AML-193 (cell line): ENCODE measurements around the gene DOCK4.
"Not testable (repeated sequence)": the region's sequence is repeated elsewhere in the genome, so short reads cannot be mapped to it uniquely, and the experiment has no call there.

ENCODE experiments used
- DNase-seq, 2 experiments: peaks; one replicate each; lab custom pipeline; 2025; lab: John Stamatoyannopoulos, UW

DOCK4 gene

DNA sequence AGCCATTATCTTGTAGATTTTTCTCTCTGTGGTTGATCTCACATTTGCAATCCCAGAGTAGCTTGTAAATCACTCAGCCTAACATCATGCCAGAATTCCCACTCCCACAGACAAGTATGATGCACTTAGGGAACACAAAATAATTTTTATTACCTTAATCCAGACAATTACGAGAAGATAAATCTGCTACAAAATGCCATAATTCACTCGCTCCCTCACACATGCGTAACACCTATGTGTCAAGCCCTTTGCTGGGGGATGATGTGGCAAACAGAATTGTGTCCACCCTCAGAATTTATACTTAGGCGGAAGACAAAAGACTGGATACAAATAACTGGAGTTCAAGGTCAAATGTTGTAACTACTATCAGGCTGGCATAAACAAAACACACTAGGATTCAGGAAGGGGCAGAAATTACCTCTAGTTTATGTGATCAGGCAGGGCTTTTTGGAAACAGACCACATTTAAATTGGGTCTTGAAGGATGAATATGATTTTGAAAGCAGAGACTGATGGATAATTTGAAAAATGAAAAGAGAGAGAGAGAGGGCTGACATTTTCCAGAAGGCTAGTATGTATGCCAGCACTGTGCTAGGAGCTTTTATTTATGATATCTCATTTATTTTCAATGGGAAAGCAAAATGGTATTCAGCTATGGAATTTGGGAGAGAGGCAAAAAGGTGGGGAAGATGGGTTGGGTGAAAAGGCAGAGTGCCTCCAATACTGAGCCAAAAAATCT is 69.8 kb downstream of the DOCK4 start:
- DNase-seq = no peak

DNA sequence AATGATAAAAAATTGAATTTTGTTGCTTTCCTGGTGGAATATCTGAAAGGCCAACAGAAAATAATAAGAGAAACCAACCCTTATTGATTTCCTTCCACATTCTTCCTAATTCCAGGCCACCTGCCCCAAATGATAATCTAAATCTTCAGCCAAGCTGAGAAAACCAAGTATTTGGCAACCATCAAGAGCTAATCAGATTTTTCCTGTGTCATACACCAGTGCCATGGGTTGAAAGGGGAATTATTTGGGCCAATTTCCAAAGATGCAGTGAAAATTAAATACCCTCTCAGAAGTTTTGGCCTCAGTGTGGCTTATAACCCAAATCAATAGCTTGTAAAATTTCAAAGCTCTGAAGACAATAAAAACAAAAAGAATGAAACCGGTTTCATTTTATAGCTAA is 70.4 kb downstream of the DOCK4 start:
- DNase-seq = no peak

DNA sequence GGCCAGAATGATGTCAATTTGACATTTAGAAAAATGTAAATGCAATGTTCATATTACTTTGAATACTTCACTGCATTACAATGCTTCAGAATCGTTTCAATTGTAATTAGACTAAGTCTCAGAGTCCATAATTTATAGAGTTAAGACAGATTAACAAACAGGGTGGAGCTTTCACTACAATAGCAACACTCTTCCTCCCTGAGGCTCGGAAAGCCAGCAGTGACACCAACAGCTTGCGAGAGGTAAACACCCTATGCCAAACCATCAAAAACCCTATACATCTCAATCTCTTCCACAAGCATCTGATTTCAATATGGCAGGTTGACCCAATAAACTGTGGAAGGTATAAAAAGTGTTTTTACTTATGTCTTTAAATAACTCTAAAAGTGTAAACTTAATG is 72.2 kb downstream of the DOCK4 start:
- DNase-seq = no peak

DNA sequence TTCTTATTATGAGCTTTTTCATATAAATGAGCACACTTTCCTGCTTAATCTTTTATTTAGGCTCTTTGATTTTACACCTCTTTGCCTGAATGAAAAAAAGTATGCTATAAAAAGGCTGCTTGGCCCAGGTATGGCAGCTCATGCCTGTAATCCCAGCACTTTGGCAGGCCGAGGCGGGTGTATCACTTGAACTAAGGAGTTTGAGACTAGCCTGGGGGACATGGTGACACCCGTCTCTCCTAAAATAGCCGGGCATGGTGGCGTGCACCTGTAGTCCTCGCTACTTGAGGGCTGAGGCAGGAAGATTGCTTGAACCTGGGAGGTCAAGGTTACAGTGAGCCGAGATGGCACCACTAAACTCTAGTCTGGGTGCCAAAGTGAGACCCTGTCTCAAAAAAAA is 72.9 kb downstream of the DOCK4 start:
- no peak for DNase-seq

DNA sequence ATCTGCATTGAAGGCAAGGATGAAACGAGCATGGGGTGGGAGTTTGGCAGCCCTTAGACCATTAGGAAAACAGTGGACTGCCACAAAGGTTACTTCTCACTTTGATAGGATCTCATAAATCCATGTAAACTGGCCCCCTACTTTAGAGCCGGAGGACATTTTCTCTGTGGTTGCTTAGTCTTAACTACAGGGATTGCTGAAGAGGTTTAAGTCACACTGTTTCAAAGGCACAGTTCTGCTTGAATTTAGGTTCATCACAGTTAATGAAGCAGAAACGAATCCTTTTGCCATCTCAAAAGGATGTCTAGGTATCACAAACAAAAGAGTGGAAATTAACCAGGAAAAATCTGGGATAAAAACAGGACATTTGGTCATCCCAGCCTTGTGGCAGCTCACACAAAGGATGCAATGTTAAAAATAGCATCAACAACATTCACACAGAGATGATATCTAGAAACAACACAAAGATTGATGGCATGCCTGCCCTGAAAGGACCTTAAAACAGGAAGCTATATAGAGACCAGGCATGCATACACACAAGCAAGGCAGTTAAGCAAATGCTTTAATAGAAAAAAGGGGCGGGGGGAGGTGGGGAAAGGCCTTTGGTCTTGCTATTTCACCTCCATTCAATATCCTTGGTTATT is 74.0 kb downstream of the DOCK4 start:
- no peak for DNase-seq

DNA sequence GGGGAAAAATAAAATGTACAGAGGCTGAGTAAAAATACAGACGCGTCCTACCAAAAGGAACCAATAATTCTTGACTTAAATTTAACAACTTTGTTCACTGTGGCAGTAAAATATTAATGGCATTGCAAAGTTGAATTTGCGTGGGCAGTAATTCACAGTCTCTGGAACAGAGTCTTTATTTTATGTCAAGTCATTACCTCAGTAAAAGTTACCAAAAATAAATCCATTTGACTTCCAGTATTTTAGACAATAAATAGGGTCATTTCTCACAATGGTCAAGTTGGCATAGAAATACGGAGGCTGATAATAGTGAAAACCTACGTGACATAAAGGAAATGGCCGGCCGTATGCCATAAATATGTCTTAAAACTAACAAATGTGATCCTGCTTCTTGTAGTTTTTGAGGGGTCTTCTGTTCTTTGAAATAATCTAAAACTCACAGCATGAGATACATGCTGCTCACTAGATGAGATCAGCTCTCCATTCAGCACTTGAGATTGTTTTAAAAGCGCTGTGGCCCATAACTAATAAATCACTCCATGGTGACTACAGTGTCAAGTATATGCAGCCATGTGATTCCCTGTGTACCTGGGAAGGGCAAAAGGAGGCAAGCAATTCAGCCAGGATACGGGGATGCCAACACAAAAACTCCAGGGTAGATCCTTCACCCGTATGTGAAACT is 75.3 kb downstream of the DOCK4 start:
- no peak for DNase-seq

DNA sequence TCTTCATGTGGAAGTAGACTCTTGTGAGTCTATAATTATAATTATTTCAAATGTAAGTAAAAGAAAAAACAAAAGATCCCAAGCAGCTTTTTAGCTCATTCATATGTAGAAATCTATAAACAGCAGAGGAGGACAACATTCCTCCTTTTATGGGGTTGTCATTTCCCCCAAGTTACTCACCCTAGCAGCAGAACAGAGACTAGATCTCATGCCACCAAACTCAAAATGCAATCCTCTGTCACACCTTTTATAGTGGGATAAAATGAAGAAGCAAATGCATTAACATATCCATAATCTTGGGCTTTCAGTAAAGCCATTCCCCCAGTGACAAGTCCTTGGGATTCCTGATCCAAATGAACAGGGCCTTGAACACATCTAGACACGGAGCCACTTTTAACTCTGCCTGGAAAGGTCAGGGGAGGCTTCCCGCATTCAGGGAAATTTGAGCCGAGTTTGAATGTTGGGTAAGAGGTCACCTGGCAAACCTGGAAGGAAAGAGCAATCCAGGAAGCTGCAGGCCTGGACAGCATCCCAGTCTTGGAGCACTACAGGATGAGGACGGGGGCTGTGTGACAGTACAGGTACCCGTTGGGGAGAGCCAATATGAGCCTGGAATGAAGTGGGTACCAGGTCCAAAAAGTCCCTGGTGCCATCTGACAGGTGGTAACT is 76.4 kb downstream of the DOCK4 start:
- no peak for DNase-seq

DNA sequence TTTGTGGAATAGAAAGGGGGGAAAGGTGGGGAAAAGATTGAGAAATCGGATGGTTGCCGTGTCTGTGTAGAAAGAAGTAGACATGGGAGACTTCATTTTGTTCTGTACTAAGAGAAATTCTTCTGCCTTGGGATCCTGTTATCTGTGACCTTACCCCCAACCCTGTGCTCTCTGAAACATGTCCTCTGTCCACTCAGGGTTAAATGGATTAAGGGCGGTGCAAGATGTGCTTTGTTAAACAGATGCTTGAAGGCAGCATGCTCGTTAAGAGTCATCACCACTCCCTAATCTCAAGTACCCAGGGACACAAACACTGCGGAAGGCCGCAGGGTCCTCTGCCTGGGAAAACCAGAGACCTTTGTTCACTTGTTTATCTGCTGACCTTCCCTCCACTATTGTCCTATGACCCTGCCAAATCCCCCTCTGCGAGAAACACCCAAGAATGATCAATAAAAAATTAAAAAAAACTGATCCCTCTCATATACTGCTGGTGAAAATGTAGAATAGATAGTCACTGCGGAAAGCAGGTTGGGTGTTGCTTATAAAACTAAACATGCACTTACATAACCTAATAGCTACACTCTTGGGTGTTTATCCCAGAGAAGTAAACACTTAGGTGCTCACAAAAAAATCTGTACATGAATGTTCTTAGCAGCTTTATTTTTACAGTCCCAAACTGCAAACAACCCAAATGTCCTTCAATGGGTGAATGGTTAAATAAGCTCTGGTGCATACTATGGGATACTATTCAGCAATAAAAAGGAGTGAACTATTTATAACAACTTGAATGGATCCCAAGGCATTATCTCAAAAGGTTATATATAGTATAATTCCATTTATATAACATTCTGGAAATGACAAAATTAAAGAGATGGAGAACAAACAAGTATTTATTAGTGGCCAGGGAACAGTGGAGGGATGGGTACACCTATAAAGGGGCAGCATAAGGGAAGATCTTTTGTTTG is 77.5 kb downstream of the DOCK4 start:
- DNase-seq = not testable (repeated sequence)

DNA sequence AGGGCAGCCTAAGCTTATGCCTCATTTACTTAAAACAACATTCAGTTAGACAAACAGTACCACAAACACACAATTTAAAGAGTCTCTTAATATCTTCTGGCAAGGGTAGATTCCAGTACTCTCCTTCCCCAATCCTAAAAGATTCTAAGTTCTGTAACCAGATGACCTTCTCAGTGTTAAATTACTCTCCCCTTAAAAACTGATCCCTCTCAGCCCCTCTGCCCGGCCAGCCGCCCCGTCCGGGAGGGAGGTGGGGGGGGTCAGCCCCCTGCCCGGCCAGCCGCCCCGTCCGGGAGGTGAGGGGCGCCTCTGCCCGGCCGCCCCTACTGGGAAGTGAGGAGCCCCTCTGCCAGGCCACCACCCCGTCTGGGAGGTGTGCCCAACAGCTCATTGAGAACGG is 78.2 kb downstream of the DOCK4 start:
- DNase-seq = not testable (repeated sequence)

DNA sequence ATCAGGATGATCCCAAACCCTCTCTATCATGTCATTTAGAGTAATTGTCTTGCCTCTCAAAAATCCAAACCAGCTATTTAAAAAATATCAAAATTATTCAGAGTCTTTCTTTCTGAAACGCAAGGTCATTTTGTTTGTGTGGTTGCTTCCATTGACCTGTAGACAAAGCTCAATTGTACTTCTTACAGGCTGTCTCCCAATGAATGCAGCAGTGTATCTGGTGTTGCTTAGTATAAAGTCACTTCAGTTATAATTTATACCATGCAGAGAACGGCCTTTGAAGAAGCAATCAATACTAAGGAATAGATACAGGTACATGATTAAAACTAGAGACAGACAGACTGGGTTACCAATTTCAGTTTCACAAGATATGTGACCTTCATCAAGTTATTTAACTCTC is 80.9 kb downstream of the DOCK4 start:
- DNase-seq = no peak

DNA sequence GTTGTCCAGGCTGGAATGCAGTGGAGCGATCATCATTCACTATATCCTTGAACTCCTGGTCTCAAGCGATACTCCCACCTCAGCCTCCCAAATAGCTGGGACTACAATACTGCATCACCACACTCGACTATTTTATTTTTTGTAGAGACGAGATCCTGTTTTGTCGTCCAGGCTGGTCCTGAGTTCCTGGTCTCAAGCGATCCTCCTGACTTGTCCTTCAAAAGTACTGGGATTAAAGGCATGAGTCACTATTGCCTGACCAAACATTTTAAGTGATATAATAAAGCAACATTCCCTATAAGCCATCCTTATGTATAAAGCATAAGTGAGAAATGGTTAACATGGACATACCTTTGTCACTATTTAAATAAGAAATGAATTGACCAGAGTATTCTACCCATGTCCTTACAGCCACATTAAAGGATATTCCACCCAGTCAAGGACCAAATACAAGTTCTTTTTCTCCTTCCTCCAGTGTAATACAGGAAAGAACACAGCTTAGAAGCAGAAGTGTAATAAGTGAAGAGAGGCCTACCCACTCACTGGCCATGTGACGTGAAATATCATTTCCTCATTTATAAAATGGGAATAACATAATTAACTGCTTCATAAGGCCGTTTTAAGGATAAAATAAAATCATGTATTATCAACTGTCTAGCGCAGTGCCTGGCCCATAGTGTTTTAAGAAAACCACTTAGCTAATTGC is 82.0 kb downstream of the DOCK4 start:
- DNase-seq = peak; percentile 7 to 19

DNA sequence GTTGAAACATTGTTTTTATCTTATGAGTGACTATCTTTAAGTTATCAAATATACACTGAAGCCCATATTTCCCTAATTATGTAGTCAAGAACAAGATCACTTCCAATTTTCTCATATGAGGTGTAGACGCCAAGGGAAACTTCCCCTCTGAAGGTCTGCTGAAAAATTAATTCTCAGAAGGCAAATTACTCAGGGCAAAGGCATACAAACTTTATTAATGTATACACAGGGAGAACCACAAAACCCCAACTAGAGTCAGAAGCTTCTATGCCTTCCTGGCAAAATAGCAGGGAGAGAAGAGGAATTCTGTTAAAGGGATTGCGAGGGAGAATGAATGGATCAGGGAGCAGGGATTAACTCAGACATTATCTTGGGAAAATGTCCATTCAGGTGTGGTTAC is 83.4 kb downstream of the DOCK4 start:
- no peak for DNase-seq

DNA sequence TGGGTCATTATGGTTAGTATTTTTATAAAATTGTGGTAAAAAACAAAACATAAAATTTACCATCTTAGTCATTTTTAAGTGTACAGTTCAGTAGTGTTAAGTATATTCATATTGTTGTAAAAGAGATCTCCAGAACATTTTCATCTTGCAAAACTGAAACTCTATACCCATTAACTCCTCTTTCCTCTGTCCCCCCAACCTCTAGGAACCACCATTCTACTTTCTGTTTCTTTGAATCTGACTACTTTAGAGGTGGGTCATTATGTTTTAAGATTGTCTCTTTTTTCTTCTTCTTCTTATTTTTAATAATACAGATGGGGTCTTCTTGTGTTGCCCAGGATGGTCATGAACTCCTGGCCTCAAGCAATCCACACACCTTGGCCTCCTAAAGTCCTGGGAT is 84.1 kb downstream of the DOCK4 start:
- no peak for DNase-seq

DNA sequence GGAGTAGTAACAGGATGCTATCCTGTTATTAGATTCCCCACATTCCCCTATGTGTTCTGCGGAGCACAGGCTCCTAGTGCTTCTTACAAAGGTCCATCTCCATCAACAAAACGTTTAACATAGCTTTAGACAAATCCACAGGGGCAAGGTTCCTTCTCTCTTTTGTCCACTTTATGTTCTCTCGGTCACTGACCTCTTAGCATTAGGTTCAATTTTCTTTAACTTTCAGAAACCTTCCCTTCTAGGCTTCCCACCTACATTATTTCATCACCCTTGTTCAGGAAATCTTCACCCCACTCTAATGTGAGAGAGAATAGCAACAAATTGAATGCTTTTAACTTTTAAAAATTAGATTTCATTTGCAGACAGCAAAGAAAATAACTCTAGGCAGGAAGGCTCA is 84.9 kb downstream of the DOCK4 start:
- DNase-seq = no peak

DNA sequence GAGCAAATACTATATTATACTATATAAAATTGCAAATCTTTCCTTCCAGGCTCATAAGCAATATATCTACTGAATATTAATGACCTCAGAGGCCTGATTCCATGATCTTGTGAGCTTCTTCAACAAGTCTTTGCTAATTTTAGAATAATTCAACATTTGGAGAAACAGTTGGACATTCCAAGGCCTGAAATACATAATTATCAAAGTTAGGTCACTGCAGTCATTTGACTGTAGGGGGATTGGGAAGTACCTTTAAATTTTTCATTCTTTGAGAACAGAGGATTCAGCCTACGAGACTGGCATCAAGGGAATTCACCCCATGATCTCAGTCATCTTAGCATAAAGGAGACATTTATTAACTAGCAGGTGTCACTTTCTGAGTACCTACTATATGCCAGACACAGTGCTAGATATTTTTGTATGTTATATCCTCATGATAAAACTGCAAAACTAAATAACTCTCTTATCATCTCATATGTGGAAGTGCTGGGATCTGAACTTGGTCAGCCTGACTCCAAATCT is 85.4 kb downstream of the DOCK4 start:
- no peak for DNase-seq

DNA sequence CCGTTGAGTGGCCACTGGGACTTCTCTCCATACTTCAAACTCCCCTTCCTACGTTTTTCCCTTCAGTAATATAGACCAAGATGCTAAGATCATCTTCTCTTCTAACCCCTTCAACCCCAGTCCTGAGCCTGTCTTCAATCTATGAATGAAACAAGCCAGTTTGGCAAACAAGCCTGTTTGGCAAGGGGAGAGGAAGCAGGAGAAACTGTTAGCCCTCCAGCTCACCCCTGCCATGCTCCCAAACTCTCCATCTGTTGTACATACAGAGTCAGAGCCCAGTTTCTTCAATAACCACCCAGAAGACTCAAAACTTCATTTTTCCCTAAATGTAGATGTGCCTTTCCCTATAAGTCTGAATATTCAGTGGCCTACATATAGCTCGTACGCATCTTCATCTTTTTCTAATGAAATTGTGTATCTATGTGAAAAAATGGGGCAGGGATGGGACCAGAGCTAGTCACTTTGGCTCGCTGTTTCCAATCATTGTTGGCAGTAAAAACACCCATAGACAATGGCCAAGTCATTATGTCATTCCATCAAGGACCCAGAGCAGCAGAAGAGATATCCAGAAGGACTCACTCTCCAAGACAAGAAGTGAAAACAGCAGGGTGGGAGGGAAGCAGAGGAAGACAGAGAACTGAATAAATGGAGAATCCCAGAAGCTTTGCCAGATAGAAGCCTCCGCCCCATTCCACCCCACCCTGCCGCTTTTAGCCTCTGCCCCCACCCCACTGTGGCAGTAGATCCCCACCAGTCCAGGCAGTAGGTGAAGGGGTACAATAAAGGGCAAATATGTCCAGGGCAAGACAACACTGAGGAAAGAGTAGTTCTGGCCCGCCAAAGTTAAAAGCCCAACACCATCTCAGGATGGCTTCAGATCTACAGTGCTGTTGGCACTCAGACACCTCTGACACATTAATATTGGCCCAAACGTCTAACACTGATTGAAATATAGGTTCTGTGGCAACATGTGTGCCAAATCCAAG is 87.3 kb downstream of the DOCK4 start:
- no peak for DNase-seq

DNA sequence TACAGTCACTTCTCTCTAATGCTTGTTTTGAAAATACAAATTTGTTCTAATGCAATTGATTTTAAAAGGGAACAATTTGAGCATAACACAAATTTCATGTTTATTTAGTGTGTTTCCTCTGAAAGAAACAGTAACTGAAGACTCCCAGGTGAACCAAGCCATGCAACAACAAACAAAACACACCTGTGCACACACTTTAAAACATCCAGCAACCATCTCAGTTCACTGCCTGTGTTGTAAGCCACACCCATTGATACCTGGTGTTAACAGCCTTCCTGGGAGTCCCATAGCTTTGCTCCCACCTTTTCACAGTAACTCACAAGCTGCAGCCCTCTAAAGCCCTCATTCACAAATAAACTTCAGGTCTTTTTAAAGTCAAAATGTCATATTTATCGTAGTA is 89.3 kb downstream of the DOCK4 start:
- DNase-seq = no peak

DNA sequence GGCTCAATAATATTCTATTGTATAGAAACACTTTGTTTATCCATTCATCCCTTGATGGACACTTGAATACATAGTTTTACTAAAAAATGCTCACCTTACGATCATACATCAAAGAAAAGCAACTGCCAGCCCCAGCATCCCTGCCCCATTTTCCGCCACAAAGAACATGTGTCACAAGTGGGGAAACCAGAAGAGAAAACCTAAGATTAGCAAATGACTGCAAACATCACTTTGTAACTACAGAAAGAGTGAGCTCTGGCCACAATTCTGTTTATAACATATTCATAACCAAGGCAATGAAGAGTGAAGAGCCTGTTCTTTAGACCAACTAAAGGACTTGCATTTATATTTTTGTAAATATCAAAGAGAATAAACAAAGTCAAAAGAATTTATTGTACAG is 89.8 kb downstream of the DOCK4 start:
- DNase-seq = no peak

DNA sequence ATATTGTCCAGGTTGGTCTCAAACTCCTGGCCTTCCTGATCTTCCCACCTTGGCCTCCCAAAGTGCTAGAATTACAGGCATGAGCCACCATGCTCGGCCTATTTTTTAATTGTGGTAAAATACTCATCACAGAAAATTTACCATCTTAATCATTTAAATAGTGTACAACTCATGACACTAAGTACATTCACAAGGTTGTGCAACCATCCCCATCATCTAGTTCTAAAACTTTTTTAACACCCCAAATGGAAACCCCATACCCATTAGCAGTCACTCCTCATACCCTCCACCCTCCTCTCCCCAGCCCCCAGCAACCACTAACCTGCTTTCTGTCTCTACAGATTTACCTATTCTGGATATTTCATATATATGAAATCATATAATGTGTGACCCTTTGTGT is 90.3 kb downstream of the DOCK4 start:
- no peak for DNase-seq
